OCI-LY3 (cell line): ENCODE results near the gene CHAF1A.

Source experiments
- CTCF ChIP-seq: fragments of 200-600, 300-600 bp; sonication (generic); IDR thresholded peaks from 2 replicates; pipeline ENCODE4 v1.5.1; 2014; ENCODE audit warnings: antibody characterized with exemption, low read length, low read depth
- EZH2phosphoT487 ChIP-seq: fragments of 200-600 bp; shearing (Covaris generic); IDR thresholded peaks from 2 replicates; pipeline ENCODE4 v1.6.1; 2018; ENCODE audit warnings: antibody characterized with exemption, mixed run types, low read depth

GRCh38 chr19:4376028-4376670 lies 26.3 kb upstream of the CHAF1A start:
- TF ChIP-seq CTCF (no peak; the same call in 1 of the 2 replicates), EZH2phosphoT487 (no peak)
